Measurements from ENCODE around the gene HOXD10.

HOXD10 gene

GRCh38 chr2:176093898-176094249 lies 22.7 kb upstream of the HOXD10 start:
- in situ Hi-C loops (cut with MboI; ENCODE audit: low sequenced_read_pairs) = loop anchor here (10.0 kb wide), 2 partner anchors 399 to 729 kb away; no protein-coding TSS in a partner anchor

GRCh38 chr2:176094349-176094748 lies 22.2 kb upstream of the HOXD10 start:
- in situ Hi-C loops (cut with MboI; ENCODE audit: low sequenced_read_pairs) = loop anchor here (10.0 kb wide), 2 partner anchors 400 to 730 kb away; no protein-coding TSS in a partner anchor

GRCh38 chr2:176095421-176095820 lies 21.2 kb upstream of the HOXD10 start:
- in situ Hi-C loops (cut with MboI; ENCODE audit: low sequenced_read_pairs) = loop anchor here (10.0 kb wide), 2 partner anchors 401 to 731 kb away; no protein-coding TSS in a partner anchor

- in situ Hi-C loops (cut with MboI; ENCODE audit: low sequenced_read_pairs) = loop anchor here (10.0 kb wide), 2 partner anchors 402 to 732 kb away; no protein-coding TSS in a partner anchor
These were observed 20.2 kb upstream of the HOXD10 start for GRCh38 chr2:176096243-176096985.

GRCh38 chr2:176096986-176097819 lies 19.4 kb upstream of the HOXD10 start:
- in situ Hi-C loops (cut with MboI; ENCODE audit: low sequenced_read_pairs) = loop anchor here (10.0 kb wide), 2 partner anchors 402 to 732 kb away; no protein-coding TSS in a partner anchor

- in situ Hi-C loops (cut with MboI; ENCODE audit: low sequenced_read_pairs) = loop anchor here (10.0 kb wide), 2 partner anchors 403 to 733 kb away; no protein-coding TSS in a partner anchor
These were observed 18.7 kb upstream of the HOXD10 start for GRCh38 chr2:176097820-176098365.

GRCh38 chr2:176098366-176099158 lies 18.0 kb upstream of the HOXD10 start:
- in situ Hi-C loops (cut with MboI; ENCODE audit: low sequenced_read_pairs) = loop anchor here (10.0 kb wide), 2 partner anchors 404 to 734 kb away; no protein-coding TSS in a partner anchor

GRCh38 chr2:176099159-176099727 lies 17.3 kb upstream of the HOXD10 start:
- in situ Hi-C loops (cut with MboI; ENCODE audit: low sequenced_read_pairs) = loop anchor here (10.0 kb wide), 2 partner anchors 404 to 734 kb away; no protein-coding TSS in a partner anchor

- in situ Hi-C loops (cut with MboI; ENCODE audit: low sequenced_read_pairs) = loop anchor here (10.0 kb wide), 2 partner anchors 405 to 735 kb away; no protein-coding TSS in a partner anchor
These were observed 16.6 kb upstream of the HOXD10 start, which contains the start of gene HOXD12 for GRCh38 chr2:176099728-176100546. Gene HOXD12 (plus strand): TSS chr2:176099795. CDS start chr2:176099802, 7 bp downstream.

- in situ Hi-C loops (cut with MboI; ENCODE audit: low sequenced_read_pairs) = no loop called here
These were observed 15.9 kb upstream of the HOXD10 start for GRCh38 chr2:176100547-176101140.

GRCh38 chr2:176101216-176101830 lies 15.3 kb upstream of the HOXD10 start:
- in situ Hi-C loops (cut with MboI; ENCODE audit: low sequenced_read_pairs) = no loop called here

GRCh38 chr2:176101842-176102241 lies 14.7 kb upstream of the HOXD10 start:
- in situ Hi-C loops (cut with MboI; ENCODE audit: low sequenced_read_pairs) = no loop called here

- in situ Hi-C loops (cut with MboI; ENCODE audit: low sequenced_read_pairs) = no loop called here
These were observed 14.2 kb upstream of the HOXD10 start for GRCh38 chr2:176102309-176102866.

GRCh38 chr2:176103194-176103593 lies 13.4 kb upstream of the HOXD10 start:
- in situ Hi-C loops (cut with MboI; ENCODE audit: low sequenced_read_pairs) = no loop called here

- in situ Hi-C loops (cut with MboI; ENCODE audit: low sequenced_read_pairs) = no loop called here
These were observed 12.7 kb upstream of the HOXD10 start for GRCh38 chr2:176103742-176104315.

- in situ Hi-C loops (cut with MboI; ENCODE audit: low sequenced_read_pairs) = no loop called here
These were observed 12.1 kb upstream of the HOXD10 start for GRCh38 chr2:176104316-176105077.

All from HL-60/S4 (cell line).